Measurements from ENCODE around the gene DPF3.

GRCh38 chr14:72906879-72907278, 13.0 kb upstream of the DPF3 start:
- TF ChIP-seq, protein P1, sequence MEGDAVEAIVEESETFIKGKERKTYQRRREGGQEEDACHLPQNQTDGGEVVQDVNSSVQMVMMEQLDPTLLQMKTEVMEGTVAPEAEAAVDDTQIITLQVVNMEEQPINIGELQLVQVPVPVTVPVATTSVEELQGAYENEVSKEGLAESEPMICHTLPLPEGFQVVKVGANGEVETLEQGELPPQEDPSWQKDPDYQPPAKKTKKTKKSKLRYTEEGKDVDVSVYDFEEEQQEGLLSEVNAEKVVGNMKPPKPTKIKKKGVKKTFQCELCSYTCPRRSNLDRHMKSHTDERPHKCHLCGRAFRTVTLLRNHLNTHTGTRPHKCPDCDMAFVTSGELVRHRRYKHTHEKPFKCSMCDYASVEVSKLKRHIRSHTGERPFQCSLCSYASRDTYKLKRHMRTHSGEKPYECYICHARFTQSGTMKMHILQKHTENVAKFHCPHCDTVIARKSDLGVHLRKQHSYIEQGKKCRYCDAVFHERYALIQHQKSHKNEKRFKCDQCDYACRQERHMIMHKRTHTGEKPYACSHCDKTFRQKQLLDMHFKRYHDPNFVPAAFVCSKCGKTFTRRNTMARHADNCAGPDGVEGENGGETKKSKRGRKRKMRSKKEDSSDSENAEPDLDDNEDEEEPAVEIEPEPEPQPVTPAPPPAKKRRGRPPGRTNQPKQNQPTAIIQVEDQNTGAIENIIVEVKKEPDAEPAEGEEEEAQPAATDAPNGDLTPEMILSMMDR (IDR thresholded peaks at IDR 0.05): no peak
- no peak for TF ChIP-seq POLR2A (IDR thresholded peaks at IDR 0.05)
